22Rv1 (cell line): ENCODE data around the gene LY86.

Experiments used
- CTCF ChIP-seq: fragments of 450-650 bp; IDR thresholded peaks from 2 replicates; pipeline ENCODE4 v1.5.1; 2017; ENCODE audit warnings: mild to moderate bottlenecking
- ZFX ChIP-seq: fragments of 450-650 bp; IDR thresholded peaks from 2 replicates; pipeline ENCODE4 v1.6.1; 2017; ENCODE audit warnings: antibody characterized with exemption, borderline replicate concordance

DNA sequence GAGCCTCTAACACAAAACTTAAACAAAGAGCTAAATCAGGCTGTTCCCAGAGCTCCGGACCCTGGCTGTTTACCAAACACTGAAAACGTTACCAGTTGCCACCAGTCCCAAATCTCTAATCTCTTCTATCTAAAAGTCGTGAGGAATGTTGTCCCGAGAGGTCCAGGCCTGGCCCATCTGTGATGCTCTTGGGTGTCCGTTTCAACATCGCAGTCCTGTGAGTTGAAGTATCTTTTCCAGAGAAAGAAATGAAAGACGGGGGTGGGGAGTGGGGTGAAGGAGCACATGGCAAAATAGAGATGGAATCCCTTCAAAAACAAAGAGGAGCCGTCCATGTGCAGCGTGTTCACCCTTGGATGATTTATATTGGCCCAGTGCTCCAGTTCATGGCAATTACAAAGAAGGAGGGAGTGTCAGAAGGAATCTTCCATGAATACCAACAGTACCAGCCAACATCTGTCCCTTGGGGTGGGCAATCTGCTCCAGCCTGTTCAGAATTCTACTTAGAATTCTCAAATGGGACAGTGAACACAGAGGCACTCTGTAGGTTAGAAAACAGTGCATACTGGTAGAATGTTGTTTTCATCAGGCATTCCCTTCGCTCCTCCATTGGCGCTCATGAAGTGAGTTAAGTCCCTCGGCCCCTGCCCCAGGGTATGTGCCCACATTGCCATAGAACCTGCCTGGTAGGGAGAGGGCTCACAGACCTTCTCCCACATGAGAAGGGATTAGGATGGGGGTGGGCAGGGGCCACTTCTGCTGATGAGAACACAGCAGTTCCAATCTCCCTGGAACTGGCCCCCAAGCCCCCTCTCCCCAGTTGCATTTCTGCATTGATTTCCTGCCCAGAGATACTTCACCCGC lies 112.1 kb downstream of the LY86 start:
- TF ChIP-seq CTCF: no peak
- TF ChIP-seq ZFX: no peak
